Activated T-cell treated with anti-CD3 and anti-CD28 coated beads for 48 hours (primary cell): Measurements from ENCODE around the gene SLIT3.

Experiments used
- DNase-seq: peaks from one replicate; pipeline ENCODE4 v3.0.0-alpha.2; 2020; ENCODE audit warnings: low read depth

Gene SLIT3

GRCh38 chr5:168960497-168960896 lies 340.4 kb downstream of the SLIT3 start:
- DNase-seq = no peak

DNA sequence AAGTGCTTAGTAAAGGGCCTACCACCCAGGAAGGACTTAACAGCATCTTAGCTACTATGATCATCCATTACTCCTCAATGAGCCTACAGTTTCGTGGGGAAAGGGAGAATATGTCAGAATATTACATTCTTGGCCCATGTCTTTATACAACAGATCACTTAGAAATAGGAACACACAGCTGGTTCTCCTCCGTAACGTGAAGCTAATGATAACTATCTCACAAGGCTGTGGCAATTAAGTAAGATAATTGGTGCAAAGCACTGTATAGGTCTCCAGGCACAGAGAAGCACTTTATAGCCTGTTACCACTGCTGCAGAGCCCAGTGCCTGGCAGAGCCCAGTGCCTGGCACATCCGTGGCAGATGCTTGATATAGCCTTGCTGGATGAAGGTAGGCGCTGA lies 347.6 kb downstream of the SLIT3 start:
- no peak for DNase-seq

- no peak for DNase-seq
Observed at GRCh38 chr5:168952196-168952595, 348.7 kb downstream of the SLIT3 start.

DNA sequence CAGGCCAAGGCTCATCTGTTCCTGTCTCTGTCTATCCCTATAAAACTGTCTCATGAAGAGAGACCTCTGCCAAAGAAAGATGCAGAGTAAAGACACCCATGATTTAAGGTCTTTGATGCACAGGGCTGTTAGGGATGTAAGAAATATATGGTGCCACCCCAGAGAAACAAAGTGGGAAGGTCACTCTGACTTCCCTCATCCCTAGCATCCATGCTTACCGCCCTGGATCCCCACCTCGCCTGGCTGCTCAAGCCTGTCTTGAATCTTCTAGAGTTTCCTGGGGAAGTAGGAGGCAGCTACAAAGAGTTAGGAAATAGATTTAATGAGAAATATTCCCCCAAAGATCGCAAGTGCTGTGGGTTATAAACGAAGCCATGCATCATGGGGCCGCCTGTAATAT lies 349.2 kb downstream of the SLIT3 start:
- DNase-seq = no peak

DNA sequence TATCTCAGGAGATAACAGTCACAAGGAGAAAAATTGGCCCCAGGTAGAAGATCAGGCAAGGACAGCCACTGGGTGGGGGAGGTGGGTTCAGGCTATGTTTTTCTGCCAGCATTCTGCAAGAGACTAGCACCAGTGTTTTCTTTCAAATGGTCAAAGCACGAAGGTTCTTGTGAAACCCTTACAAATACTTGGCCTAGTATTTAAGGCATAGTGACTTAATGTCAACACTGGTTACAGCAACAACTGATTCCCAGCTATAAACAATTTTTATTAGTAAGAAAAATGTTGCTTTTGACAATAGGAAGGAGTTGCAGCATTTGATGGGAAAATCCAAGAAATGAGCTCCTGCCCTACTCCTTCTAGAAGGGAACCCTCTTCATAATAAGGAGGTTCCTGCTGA lies 349.6 kb downstream of the SLIT3 start:
- no peak for DNase-seq

DNA sequence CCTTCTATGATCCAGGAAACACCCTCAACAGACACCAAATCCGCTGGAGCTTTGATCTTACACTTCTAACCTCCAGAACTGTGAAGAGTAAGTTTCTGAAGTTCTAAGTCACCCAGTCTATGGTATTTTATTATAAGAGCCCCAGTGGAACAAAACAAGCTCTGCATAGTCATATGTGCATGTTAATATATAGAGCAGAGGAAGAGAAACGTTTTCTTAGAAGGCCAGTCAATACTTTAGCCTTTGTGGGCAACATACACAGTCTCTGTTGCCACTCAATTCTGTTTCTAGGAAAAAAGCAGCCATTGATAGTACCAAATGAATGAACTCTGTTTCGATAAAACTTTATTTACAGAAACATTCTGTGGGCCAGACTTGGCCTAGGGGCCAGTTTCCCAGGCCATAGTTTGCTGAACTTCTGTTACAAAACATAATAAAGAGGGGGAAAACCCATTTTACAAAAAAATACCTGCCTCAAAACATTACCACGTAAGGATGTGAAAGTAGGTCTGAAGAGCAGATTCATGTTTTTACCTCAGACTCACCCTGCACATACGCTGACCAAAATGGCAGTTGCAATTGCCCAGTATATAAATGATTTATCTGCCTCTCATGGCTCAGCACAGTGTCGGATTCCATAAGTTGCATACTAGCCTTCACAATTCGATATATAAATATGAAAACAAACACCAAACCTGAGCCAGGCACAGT lies 350.5 kb downstream of the SLIT3 start:
- no peak for DNase-seq

GRCh38 chr5:168948746-168949145 lies 352.2 kb downstream of the SLIT3 start:
- DNase-seq = no peak

GRCh38 chr5:168947212-168947868 lies 353.6 kb downstream of the SLIT3 start:
- DNase-seq = peak; percentile 28

DNA sequence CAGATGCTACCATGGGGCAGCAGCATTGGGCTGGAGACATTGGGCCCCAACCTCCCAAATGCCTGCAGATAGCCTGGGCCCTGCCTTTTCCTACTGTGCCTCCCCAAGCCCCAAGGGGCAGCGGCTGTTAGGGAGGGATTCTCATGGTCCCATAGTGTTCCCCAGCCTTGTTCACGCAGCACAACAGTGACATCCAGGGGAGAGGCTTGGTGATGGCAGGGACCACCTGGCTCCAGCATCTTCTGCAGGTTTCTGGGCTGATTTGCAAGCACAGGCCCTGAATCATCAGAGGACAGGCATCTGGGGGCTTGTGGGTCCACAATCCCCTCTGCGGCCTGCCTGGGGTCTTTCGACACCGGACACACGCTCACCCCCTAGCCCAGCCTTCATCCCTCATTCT lies 354.6 kb downstream of the SLIT3 start:
- peak; percentile 6 for DNase-seq

DNA sequence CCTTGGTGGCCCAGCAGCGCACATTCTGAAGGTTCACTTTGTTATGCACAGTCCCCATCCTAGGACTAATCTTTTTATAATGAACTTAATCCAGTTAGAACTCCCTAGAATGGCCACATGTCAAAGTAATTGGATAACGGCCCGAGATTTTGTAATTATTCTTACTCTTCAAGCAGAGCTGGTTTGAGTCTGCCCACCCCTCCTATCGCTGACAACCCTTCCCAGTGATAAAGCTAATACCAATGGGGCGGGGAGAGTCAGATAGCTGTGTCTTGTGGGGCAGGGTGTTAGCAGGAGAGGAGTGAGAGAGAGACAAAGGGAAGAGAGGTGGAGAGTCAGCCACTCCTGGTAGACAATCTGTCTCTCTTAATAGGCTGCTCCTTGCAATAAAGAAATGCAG lies 356.9 kb downstream of the SLIT3 start:
- DNase-seq = no peak

DNA sequence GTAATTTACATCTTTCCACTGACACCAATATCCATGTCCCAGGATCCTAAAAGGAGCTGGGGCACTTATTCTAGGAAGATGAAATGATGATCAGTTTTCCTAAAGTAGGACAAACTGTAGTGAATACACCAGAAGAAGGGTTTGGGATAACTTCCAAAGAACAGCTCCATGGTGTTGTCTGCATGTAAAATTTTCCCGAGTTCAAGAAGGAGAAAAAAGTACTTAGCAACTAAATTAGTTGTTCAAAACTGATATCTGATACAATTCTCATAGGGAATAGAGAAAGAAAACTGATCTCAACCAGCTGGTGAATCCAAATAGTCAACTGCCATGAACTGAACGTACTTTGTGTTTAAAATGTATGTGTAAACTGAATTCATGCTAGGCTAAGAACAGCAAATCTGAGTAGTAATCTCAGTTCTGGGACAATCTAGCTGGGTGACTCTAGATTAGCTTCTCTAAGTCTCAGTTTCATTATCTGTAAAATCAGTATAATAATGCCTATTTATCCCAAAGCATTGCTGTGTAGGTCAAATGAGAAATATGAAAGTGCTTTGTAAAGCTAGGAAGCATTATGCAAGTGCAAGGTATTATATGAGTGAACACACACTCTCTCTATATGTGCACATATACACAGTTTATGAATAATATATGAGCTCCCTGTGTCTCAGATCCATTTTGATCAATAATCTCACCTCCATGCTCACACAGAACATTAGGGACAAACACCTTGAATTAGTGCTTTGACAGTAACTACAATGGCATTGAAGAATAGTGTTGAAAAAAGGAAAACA lies 357.7 kb downstream of the SLIT3 start:
- DNase-seq = no peak

- no peak for DNase-seq
Observed at GRCh38 chr5:168941901-168942300, 359.0 kb downstream of the SLIT3 start.

GRCh38 chr5:168940712-168941111 lies 360.2 kb downstream of the SLIT3 start:
- no peak for DNase-seq

DNA sequence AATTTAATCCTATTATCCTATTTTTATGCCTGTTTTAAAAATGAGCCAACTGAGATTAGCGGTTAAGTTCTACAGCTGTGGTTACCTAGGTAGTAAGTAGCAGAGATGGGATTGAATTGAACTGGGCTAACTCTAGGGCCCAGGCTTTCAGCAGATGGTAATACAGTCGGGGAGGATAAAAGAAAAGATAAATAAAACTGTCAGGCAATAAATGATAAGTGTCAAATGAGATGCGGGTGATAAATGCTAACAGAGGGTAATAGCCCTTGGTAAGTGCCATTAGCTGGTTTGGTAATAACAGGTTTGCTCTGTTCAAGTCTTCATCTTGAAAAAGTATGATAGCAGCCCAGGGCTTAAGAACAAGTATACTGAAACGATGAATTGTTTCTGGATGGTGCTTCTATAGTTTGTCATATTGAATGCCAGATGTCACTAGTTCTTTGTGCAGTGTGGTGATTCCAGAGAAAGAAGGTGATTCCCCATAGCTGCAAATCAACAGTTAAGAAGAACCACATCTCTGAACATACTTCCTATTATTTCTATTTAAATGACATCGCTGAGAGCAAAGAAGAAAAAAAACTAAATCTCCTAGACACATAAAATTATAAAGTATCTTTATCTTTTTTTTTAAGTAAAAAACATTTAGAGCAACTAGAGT lies 360.9 kb downstream of the SLIT3 start:
- no peak for DNase-seq

DNA sequence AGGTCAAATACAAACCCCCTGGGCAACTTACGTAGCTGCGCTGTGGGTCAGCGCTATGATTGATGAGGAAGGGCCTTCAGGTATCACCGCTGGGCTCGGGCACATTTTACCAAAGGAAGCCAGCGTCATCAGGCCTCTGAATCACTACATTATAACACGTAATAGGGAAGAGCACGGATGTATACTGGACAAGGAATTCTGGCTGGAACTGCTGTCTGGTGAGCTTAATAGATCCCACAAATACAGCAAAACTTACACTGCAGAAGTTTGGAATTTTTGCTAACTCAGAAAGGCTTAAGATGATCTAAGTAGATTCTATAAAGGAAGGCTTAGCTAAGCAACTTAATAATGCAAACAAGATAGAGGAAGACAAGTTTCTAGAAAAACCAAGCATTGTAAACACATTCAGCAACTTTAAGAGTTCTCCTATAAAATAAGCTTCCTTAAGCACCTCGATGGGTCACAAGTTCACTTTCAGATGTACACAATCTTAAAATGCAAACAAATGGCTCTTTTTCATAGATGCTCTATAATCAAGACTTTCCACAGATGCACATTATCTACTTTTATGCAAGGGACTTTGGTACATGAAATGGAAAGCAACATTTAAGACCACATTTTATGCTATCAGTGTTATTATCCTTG lies 361.7 kb downstream of the SLIT3 start:
- no peak for DNase-seq

DNA sequence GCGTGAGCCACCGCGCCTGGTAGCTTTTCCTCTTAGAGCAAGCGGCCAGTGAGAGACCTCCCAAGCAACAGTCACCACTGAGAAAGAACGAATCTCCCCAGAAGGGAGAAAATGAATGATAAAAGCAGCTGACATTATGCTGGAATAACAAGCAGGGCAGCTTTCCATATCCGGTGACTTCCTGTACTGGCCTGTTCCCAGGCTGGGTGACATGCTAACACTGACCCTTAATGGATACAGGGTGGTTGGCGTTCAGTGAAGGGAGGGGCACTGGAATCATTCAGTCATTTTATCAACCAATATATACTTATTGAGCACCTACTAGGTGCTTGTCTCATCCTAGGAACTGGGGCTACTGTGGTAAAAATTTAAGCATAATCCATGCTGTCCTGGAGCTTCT lies 364.4 kb downstream of the SLIT3 start:
- no peak for DNase-seq

GRCh38 chr5:168935183-168935582 lies 365.8 kb downstream of the SLIT3 start:
- no peak for DNase-seq

GRCh38 chr5:168934169-168934568 lies 366.8 kb downstream of the SLIT3 start:
- DNase-seq = no peak

- DNase-seq = no peak
Observed at GRCh38 chr5:168932400-168933189, 368.3 kb downstream of the SLIT3 start.

- no peak for DNase-seq
Observed at GRCh38 chr5:168931638-168932345, 369.1 kb downstream of the SLIT3 start.

GRCh38 chr5:168929656-168930055 lies 371.3 kb downstream of the SLIT3 start:
- DNase-seq = no peak
